Measurements from ENCODE around the gene KXD1. TPM values are rescaled to one million over a fixed set of nuclear protein-coding genes. Genes with fewer than 3 reads are reported as not detected.

Gene KXD1, protein sequence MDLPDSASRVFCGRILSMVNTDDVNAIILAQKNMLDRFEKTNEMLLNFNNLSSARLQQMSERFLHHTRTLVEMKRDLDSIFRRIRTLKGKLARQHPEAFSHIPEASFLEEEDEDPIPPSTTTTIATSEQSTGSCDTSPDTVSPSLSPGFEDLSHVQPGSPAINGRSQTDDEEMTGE
- total RNA-seq, result 161 and 183 TPM in 2 replicates

DNA sequence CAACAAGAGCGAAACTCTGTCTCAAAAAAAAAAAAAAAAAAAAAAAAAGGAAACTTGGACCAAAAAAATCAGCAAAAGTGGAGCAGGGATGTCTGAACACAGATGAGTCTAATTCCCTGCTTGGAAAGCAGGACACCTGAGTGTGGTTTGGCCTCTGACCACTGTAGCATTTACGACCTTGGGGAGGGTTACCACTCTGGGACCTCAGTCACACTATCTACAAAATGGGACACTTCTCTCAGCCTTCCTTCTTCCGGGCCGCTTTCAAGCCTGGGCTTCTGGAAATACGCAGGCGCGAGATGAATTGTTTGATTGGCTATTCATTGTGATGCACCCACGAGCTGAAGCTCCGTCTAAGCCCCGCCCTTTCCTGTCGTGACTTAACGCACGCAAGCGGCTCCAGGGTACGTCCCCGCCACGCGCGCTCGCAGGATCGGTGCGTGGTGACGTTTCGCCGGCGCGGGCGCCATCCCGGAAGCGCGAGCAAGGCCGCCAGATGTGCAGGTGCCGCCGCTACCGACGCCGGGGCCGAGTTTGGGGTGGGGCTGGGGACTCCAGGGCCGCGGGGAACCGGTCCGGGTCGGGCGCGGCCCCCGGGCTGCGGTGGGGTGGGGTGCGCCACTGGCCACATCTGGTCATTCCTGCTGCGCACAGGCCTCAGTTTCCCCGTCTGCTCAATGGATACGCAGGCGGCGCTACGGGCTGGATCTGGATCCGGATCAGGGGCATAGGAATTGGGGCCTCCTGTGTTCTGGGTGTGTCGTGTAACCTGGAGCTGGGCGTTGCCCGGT, at the start of gene KXD1:
Gene KXD1 (plus strand): TSS at position 460 of the 791 bp plus-strand sequence. CDS start 4,187 bp downstream, outside the sequence.

DNA sequence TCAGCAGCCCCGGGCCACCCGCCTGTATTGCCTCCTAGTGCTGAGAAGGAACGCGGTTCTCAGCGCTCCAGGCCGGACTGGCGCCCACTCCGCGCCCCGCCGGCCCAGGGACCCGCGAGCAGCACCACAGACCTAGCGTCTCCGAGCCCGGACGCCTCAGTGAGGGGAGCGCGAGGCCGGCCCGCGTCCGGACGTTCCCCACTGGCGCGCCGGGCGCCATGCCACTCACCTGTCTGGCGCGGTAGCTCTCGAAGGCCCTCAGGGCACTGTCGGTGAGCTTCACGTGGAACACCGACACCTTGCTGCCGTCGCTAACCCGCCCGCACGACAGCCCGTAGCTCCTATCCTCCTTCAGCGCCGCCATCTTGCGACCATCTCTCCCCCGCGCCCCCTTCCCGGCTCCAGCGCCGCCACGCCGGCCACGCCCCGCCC, 36.0 kb upstream of the KXD1 start, which contains the start of gene ELL:
Gene ELL (minus strand): TSS at position 379 of the 432 bp plus-strand sequence. CDS start 15 bp downstream, at position 364.

DNA sequence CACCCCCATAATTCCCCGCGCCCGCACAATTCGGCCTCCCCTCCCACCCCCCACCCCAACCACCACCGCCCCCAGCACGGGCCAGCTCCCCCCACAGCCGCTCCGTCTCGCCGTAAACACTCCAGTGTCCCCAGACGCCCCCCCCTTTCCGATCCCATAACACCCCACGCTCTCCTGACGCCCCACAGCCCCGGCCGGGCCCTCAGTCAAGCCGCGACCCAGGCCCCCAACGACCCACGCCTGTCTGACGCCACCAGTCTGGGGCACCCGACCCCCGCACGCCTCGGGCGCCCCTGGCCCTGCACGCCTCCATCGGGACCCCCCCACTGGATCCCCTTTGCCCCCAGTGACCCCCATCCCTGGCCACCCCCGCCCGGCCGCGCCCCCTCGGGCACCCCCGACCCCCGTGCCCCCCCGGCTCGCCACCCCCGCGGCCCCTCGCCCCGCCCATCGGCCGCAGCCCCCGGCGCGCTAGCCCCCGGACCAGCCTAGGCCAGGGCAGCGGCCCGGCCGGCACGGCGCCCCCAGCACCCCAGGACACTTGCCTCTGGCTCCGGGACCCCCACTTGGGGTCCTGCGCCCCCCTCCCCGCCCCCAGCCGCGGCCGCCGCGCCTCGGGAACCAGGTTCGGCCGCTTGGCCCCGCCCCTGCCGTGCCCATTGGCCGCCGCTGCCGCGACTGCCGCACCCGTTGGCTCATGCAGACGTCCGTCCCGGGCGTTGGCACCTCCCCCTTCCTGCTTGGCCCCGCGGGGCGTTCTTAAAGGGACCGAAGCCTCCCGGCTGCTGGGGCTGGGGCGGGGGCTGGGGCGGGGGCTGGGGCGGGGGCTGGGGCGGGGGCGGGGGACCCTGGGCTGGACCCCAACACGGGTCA, 14.5 kb upstream of the KXD1 start, which contains the start of gene FKBP8:
Gene FKBP8 (minus strand): TSS at position 633 of the 873 bp plus-strand sequence. CDS start 1,603 bp downstream, outside the sequence.

DNA sequence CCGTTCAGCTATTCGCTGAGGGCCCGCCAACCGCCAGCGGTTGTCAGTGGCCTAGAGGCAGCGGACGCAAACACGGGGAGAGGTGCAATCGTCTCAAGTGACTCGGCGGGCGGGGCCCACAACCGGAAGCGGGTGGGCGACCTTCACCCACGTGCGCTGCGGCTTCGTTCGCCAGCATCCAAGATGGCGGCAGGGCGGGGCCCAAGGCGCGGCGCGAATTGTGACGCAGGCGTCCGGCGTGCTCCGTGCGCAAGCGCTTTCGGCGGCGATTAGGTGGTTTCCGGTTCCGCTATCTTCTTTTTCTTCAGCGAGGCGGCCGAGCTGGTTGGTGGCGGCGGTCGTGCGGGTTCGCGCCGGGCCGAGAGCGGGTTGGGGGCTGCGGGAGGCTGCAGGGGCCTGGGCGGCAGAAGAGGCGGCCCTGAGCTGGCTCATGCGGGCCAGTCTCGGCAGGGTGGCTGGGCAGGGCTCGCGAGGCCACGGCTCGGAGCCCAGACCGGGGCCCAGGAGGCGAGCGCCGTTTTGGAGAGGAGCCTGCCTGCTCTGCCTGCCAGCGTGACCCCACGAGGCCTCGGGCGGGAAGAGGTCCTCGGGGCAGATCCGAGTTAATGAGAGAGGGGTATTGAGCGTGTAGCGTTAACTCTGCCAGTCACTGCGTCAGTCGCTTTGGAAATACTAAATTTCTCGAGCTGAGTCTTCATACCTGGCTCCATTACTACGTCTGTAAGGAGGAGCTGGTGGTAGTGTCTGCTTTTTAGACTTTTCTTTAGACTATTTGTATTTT, 14.1 kb downstream of the KXD1 start, which contains the start of gene UBA52:
Gene UBA52 (plus strand): TSS at position 294 of the 781 bp plus-strand sequence. CDS start 1,444 bp downstream, outside the sequence.

DNA sequence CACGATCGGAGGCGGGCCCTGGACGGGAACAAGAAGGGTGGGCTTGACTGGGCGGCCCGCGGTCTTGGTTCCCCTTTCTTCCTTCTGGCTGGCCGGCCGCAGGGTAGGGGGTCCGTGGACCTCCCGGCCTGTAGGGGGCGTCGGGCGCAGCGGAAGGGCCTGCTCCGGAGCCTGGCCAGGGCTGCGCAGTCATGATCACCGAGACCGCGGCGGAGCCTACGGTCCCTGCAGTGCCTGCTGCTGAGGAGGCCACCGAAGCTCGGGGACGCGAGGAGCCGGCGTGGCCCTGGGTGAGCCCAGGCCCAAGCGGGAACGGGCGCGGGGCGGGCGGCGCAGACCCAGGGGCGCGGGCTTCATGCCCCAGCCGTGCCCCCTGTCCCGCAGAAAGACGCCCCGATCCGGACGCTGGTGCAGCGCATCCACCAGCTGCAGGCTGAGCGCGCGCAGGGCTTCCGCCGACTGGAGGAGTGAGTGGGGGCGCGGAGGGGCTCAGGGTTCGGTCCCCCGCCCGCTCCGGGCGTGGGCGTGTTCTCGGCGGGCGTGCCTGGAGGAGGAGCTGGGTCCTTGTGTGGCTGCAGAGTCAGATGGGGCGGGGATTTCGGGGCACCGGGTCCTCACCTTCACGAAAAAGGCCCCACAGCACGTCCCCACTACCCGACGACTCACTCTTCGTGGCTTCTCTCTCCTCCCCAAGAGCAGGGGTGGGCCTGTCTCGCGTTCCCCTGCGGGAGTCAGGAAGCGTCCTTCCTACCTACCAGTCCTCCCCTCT, 31.1 kb downstream of the KXD1 start, which contains the start of gene REX1BD:
Gene REX1BD (plus strand): TSS at position 188 of the 769 bp plus-strand sequence. CDS start 4 bp downstream, at position 192.

DNA sequence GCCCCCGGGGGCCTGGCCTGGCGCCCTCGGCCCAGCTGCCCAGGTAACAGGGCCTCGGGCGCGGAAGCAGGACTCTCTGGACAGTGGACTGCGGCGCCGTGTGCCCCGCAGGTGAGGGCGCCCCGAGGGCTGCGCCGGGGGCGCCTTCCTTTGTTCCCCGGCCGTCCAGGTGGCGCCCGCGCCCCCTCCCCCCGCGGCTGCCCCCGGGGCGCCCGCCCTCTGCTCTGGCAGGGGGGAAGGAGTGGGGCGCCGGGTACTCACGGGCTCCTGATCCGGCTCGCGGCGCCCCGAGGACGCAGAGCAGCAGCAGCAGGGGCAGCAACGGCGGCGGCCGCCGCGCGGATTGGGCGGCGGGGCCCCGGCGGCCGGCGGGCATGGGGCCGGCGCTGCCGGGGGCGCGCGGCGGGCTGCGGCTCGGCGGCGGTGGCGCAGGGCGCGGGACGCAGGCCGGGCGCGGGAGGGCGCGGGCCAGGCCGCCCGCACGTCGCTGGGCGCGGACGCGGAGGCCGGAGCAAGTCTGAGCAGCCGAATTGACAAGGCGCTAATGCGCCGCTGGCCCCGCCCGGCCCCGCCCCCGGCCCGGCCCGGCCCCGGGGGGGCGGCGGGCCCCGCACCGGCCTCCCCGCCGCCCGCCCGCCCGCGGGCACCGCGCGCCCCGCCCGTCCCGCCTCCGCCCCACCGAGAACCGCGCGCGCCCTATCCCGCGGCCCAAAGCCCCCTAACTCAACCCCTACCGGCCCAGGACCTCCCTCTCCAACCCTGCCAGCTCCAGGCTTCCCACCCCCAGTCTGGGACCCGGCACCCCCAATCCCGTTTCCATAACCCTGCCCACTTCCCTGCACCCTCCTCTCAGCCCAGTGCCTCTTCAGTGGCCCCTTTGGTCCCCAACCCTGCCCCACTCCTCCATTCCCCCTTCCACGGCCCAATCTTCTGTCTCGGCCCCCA, 48.9 kb downstream of the KXD1 start, which contains the start of gene CRLF1:
Gene CRLF1 (minus strand): TSS at position 519 of the 945 bp plus-strand sequence. CDS start 143 bp downstream, at position 376.

DNA sequence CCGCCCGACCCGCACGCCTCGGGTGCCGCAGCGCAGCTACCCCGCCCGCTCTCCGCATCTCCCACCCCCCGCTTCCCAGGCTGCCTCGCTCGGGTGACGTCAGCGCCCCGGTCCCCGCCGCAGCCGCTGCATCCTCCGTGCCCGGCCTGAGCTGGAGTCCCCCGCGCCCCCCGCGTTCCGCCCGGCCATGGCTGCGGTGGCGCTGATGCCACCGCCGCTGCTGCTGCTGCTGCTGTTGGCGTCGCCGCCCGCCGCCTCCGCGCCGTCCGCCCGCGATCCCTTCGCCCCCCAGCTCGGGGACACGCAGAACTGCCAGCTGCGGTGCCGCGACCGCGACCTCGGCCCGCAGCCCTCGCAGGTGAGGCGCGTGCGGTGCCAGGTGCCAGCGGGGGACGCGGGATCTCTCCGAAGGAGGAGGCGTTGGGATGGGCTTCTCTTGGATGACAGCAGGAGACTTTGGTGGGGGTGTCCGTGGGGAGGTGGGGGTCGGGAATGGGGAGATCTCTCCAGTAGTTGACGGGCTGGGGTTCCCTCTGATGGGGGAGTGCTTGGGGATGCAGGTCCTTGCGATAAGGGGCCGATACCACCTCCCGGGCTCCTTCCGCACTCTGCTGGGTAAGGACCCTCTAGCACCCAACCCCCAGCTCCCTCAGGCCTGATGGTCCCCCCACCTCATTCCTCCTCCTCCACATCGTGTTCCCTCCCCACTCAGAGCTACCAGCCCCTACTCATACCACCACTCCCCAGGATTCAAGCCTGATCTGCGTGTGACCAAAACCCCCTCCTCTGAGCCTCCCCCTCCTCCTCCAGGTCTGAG, 55.3 kb downstream of the KXD1 start, which contains the start of gene TMEM59L:
Gene TMEM59L (plus strand): TSS at position 99 of the 817 bp plus-strand sequence. CDS start 89 bp downstream, at position 188.

Other genes starting within 250 kb of the KXD1 start
- 416 and 427 TPM in 2 replicates for gene LSM4, start 234.8 kb upstream of the KXD1 start, total RNA-seq
- gene PGPEP1, start 217.3 kb upstream of the KXD1 start, total RNA-seq, result 6.1 and 8.7 TPM in 2 replicates
- gene GDF15, start 171.7 kb upstream of the KXD1 start, total RNA-seq, result 42.1 and 46.7 TPM in 2 replicates
- 0.15 TPM in 1 of 2 replicates, not detected in the other for gene LRRC25, start 160.2 kb upstream of the KXD1 start, total RNA-seq
- gene SSBP4, start 138.5 kb upstream of the KXD1 start, total RNA-seq, result 128 and 131 TPM in 2 replicates
- 29.9 and 43.0 TPM in 2 replicates for gene ISYNA1, start 119.7 kb upstream of the KXD1 start, total RNA-seq
- 9.6 and 9.7 TPM in 2 replicates for gene ELL, start 35.8 kb upstream of the KXD1 start, total RNA-seq
- gene FKBP8, start 14.3 kb upstream of the KXD1 start, total RNA-seq, result 217 and 236 TPM in 2 replicates
- 865 and 938 TPM in 2 replicates for gene UBA52, start 14.0 kb downstream of the KXD1 start, total RNA-seq
- gene REX1BD, start 30.9 kb downstream of the KXD1 start, total RNA-seq, result 73.0 and 79.5 TPM in 2 replicates
- gene CRLF1, start 48.9 kb downstream of the KXD1 start, total RNA-seq, result 0.74 and 1.3 TPM in 2 replicates
- under 0.01 TPM in 1 of 2 replicates, not detected in the other for gene TMEM59L, start 55.0 kb downstream of the KXD1 start, total RNA-seq
- gene KLHL26, start 79.2 kb downstream of the KXD1 start, total RNA-seq, result 2.8 and 3.4 TPM in 2 replicates
- gene CRTC1, start 125.8 kb downstream of the KXD1 start, total RNA-seq, result 1.2 and 2.0 TPM in 2 replicates
- gene COMP, start 233.4 kb downstream of the KXD1 start, total RNA-seq, result not detected in 2 replicates

Measured in bronchus fibroblast of lung (primary cell).